Middle frontal gyrus (tissue), 1 donor: ENCODE data around the gene HIRA.
A peak's percentile ranks its signal among the peaks of the same experiment; 100 is the strongest.

ENCODE experiments used
- DNase-seq: peaks from one replicate; pipeline ENCODE4 v3.0.0-alpha.2; 2015; ENCODE audit warnings: low spot score; ENCODE audit errors: extremely low spot score

The HIRA gene

GRCh38 chr22:19431649-19432132, at the start of gene HIRA:
TSS of gene HIRA (minus strand) at chr22:19431733. CDS start at chr22:19431476, 257 bp downstream.
- peak; percentile 61 for DNase-seq

GRCh38 chr22:19480789-19481188, 49.3 kb upstream of the HIRA start:
- DNase-seq, result no peak

- DNase-seq, result no peak
Measured at GRCh38 chr22:19480173-19480568, 48.6 kb upstream of the HIRA start.

GRCh38 chr22:19479355-19480172, 48.0 kb upstream of the HIRA start, which contains the start of gene CDC45:
TSS of gene CDC45 (plus strand) at chr22:19479920. CDS start at chr22:19479969, 49 bp downstream.
- DNase-seq, result peak; percentile 96

- DNase-seq, result peak; percentile 44
Measured at GRCh38 chr22:19478901-19479354, 47.4 kb upstream of the HIRA start, which contains the start of gene UFD1. TSS of gene UFD1 (minus strand) at chr22:19479193. CDS start at chr22:19479085, 108 bp downstream.

- DNase-seq, result no peak
Measured at GRCh38 chr22:19478045-19478900, 46.7 kb upstream of the HIRA start.

- DNase-seq, result no peak
Measured at GRCh38 chr22:19477321-19478044, 46.0 kb upstream of the HIRA start.

GRCh38 chr22:19476023-19476422, 44.5 kb upstream of the HIRA start:
- DNase-seq, result no peak

- no peak for DNase-seq
Measured at GRCh38 chr22:19473578-19473977, 42.0 kb upstream of the HIRA start.

GRCh38 chr22:19472233-19472632, 40.7 kb upstream of the HIRA start:
- no peak for DNase-seq

- DNase-seq, result no peak
Measured at GRCh38 chr22:19471572-19471971, 40.0 kb upstream of the HIRA start.

- DNase-seq, result no peak
Measured at GRCh38 chr22:19470010-19470409, 38.5 kb upstream of the HIRA start.

- DNase-seq, result no peak
Measured at GRCh38 chr22:19469421-19469820, 37.9 kb upstream of the HIRA start.

GRCh38 chr22:19467912-19468311, 36.4 kb upstream of the HIRA start:
- DNase-seq, result no peak

- DNase-seq, result no peak
Measured at GRCh38 chr22:19466848-19467752, 35.6 kb upstream of the HIRA start.

- DNase-seq, result no peak
Measured at GRCh38 chr22:19466126-19466716, 34.7 kb upstream of the HIRA start.

GRCh38 chr22:19464975-19465374, 33.4 kb upstream of the HIRA start:
- no peak for DNase-seq

GRCh38 chr22:19464546-19464945, 33.0 kb upstream of the HIRA start:
- no peak for DNase-seq
